ENCODE data around the gene LARP7.
"Not testable (repeated sequence)": the region's sequence is repeated elsewhere in the genome, so short reads cannot be mapped to it uniquely, and the experiment has no call there.

Gene LARP7

GRCh38 chr4:112655270-112655669, 18.3 kb downstream of the LARP7 start:
- H3K27ac ChIP-seq, result no peak overlapping the region
- TF ChIP-seq, protein P1, sequence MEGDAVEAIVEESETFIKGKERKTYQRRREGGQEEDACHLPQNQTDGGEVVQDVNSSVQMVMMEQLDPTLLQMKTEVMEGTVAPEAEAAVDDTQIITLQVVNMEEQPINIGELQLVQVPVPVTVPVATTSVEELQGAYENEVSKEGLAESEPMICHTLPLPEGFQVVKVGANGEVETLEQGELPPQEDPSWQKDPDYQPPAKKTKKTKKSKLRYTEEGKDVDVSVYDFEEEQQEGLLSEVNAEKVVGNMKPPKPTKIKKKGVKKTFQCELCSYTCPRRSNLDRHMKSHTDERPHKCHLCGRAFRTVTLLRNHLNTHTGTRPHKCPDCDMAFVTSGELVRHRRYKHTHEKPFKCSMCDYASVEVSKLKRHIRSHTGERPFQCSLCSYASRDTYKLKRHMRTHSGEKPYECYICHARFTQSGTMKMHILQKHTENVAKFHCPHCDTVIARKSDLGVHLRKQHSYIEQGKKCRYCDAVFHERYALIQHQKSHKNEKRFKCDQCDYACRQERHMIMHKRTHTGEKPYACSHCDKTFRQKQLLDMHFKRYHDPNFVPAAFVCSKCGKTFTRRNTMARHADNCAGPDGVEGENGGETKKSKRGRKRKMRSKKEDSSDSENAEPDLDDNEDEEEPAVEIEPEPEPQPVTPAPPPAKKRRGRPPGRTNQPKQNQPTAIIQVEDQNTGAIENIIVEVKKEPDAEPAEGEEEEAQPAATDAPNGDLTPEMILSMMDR (conservative IDR thresholded peaks at IDR 0.05), result no peak

GRCh38 chr4:112656115-112656514, 19.2 kb downstream of the LARP7 start:
- not testable (repeated sequence) for H3K27ac ChIP-seq

DNA sequence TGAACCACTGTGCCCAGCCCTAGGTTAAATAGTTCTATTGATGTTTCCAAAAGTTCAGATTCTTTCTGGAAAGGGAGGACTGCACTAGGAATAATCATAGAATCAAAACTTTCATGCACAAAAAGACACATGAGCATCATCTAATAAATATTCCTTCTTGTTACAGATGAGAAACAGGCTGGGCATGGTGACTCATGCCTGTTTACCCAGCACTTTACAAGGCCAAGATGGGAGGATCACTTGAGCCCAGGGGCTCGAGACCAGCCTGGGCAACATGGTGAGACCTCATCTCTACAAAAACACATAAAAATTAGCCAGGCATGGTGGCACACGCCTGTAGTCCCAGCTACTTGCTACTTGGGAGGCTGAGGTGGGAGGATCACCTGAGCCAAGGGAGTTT, 27.7 kb downstream of the LARP7 start:
- H3K27ac ChIP-seq, result no peak overlapping the region
- TF ChIP-seq, protein P1 (conservative IDR thresholded peaks at IDR 0.05), result no peak

- TF ChIP-seq, protein P1 (conservative IDR thresholded peaks at IDR 0.05), result no peak
- H3K27ac ChIP-seq, result no peak overlapping the region
These were observed 31.2 kb downstream of the LARP7 start for GRCh38 chr4:112668131-112668530.

DNA sequence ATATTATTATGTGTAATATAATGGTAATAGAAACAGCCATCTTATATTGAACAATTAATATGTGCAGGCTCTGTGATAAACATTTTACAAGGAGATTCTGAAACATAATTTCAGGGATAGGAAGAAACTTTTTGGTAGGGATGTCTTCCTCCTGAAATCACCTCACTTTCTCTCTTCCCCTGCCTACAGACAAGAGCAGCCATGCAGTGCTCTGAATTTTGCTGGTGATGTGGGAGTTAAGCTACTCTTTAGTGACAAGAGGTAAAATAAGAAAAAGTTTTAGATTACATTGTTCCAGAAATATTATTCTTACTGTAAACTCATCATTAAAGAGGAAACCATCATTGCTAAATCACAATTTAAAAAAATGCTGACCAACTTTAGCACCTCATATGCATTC, 36.1 kb downstream of the LARP7 start:
- no peak overlapping the region for H3K27ac ChIP-seq
- TF ChIP-seq, protein P1 (conservative IDR thresholded peaks at IDR 0.05), result no peak

DNA sequence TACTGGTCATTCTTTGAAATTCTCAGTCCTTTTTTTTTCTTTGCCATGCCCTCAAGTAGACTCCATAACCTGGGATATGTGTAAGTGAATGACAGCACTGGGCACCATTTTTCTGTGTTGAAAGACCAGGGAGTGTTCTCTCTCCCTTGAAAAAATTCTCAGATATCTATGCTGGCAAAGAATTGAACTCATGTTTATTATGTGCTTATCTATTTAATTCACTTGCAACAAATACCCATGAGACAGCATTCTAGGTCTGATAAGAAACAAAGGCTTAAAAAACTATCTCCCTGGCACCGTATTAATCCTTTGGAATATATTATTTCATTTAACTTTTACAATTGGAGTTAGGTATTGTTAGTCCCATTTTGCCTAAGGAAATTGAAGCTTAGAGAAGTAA, 36.7 kb downstream of the LARP7 start:
- TF ChIP-seq, protein P1 (conservative IDR thresholded peaks at IDR 0.05), result no peak
- no peak overlapping the region for H3K27ac ChIP-seq

DNA sequence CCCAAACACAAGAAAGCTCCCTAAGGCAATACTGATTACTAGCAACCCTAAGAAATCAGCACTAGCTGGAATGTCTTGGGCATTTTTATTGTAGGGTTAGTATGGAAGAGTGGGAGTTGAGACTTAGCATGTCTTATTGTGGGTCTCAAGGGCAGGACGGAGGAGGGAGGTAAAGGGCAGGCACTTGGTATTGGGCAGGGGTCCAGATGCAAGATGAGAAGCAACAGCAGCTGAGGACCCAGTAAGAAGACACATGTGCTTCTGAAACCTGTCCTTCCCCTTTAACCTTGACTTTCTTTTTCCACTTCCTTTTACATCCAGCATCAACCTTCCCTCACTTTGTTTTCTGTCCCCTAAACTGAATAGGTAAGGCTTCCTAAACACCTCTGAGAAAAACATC, 37.4 kb downstream of the LARP7 start:
- TF ChIP-seq, protein P1 (conservative IDR thresholded peaks at IDR 0.05), result no peak

DNA sequence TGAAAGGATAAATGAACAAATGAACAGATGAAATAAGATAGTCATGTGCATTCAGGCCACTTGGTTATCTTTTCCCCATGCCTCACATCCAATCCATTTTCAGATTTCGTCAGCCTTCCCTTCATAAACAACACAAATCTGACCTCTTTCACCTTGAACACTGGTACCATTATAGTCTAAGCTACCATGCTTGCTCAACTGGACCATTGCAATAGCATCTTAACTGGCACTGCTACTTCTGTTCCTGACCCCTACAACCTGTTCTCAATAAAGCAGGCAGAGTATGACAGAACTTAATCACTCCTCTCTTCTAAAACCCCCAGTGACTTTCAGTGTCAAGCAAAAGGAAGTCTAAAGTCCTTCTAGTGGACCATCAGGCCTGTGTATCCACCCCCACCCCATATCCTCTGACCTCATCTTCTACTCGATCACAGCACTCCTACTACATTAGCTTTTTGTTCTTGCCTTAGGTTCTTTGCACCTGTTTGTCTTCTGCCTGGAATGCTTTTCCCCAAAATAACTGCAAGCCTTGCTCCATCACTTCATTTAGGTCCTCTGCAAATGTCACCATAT, 40.7 kb downstream of the LARP7 start:
- no peak overlapping the region for H3K27ac ChIP-seq
- TF ChIP-seq, protein P1 (conservative IDR thresholded peaks at IDR 0.05), result no peak

More for the DNA sequence above, 37.4 kb downstream of the LARP7 start:
- H3K27ac ChIP-seq, result no peak overlapping the region

Data from VCaP (cell line).